ENCODE measurements around the gene C20orf204.
A peak's percentile ranks its signal among the peaks of the same experiment; 100 is the strongest.

Gene C20orf204

GRCh38 chr20:64036346-64037198, 590 bp downstream of the C20orf204 start:
- Histone ChIP-seq H3K4me3 (no peak overlapping the region), H3K27ac (no peak overlapping the region)
- TF ChIP-seq CTCF (IDR thresholded peaks at IDR 0.05): no peak
- no peak for DNase-seq (ENCODE audit: low spot score)

- DNase-seq (ENCODE audit: low spot score): no peak
- H3K27ac ChIP-seq: no peak overlapping the region
- no peak for TF ChIP-seq CTCF (IDR thresholded peaks at IDR 0.05)
- no peak overlapping the region for H3K4me3 ChIP-seq
These were observed 1.2 kb downstream of the C20orf204 start for GRCh38 chr20:64037199-64037497.

GRCh38 chr20:64037498-64038213, 1.7 kb downstream of the C20orf204 start:
- no peak for DNase-seq (ENCODE audit: low spot score)
- peak overlapping the region in 1 of 2 donors; percentile 63 for H3K27ac ChIP-seq
- no peak for TF ChIP-seq CTCF (IDR thresholded peaks at IDR 0.05)
- H3K4me3 ChIP-seq: peak overlapping the region; percentile 75

- TF ChIP-seq CTCF (IDR thresholded peaks at IDR 0.05): no peak
- no peak for DNase-seq (ENCODE audit: low spot score)
These were observed 2.2 kb downstream of the C20orf204 start for GRCh38 chr20:64038224-64038564.

GRCh38 chr20:64038565-64039292, 2.7 kb downstream of the C20orf204 start:
- no peak for DNase-seq (ENCODE audit: low spot score)
- Histone ChIP-seq H3K27ac (peak overlapping the region in 1 of 2 donors; percentile 63), H3K4me3 (peak overlapping the region; percentile 75)
- peak; percentile 56 for TF ChIP-seq CTCF (IDR thresholded peaks at IDR 0.05)

More at GRCh38 chr20:64038224-64038564, 2.2 kb downstream of the C20orf204 start:
- Histone ChIP-seq H3K27ac (peak overlapping the region in 1 of 2 donors; percentile 63), H3K4me3 (peak overlapping the region; percentile 75)

GRCh38 chr20:64039293-64040160, 3.5 kb downstream of the C20orf204 start:
- Histone ChIP-seq H3K27ac (peak overlapping the region in 1 of 2 donors; percentile 56), H3K4me3 (peak overlapping the region; percentile 75)
- TF ChIP-seq CTCF (IDR thresholded peaks at IDR 0.05): no peak
- no peak for DNase-seq (ENCODE audit: low spot score)

Data from coronary artery (tissue), 2 donors.